Activated CD4-positive, alpha-beta T cell treated with anti-CD3 and anti-CD28 coated beads, Interleukin-2, amount 50 U/mL, for 24 hours (primary cell): Measurements from ENCODE around the gene P2RY11.

Experiments used
- DNase-seq, 2 donors: peaks; one replicate each; pipeline ENCODE4 v3.0.0-alpha.2; 2020; ENCODE audit warnings: low read depth in 1 of 2, low spot score in 1 of 2

The P2RY11 gene, protein sequence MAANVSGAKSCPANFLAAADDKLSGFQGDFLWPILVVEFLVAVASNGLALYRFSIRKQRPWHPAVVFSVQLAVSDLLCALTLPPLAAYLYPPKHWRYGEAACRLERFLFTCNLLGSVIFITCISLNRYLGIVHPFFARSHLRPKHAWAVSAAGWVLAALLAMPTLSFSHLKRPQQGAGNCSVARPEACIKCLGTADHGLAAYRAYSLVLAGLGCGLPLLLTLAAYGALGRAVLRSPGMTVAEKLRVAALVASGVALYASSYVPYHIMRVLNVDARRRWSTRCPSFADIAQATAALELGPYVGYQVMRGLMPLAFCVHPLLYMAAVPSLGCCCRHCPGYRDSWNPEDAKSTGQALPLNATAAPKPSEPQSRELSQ

DNA sequence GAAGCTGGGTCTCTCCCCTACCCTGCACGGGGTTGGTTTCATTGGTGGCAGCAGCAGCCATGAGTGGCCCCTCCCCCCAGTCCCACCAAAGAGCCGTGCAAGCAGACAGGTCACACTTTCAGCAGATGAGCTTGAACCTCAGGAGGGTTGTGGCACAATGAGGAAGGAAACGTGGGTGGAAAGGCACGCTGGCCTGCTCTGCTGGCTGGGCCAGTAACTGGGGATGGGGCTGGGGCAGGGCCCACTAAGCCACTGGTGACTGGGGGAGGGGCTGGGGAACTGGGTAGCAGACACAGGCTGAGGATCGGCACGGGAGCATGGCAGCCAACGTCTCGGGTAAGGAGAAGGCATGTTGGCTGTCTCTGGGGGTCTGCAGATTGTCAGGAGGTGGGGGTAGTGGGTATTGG lies at the start of gene P2RY11:
Gene P2RY11, plus strand, starts transcription at position 289 of the 407 bp plus-strand sequence. Its CDS starts 29 bp downstream, at position 318.
- no peak for DNase-seq

DNA sequence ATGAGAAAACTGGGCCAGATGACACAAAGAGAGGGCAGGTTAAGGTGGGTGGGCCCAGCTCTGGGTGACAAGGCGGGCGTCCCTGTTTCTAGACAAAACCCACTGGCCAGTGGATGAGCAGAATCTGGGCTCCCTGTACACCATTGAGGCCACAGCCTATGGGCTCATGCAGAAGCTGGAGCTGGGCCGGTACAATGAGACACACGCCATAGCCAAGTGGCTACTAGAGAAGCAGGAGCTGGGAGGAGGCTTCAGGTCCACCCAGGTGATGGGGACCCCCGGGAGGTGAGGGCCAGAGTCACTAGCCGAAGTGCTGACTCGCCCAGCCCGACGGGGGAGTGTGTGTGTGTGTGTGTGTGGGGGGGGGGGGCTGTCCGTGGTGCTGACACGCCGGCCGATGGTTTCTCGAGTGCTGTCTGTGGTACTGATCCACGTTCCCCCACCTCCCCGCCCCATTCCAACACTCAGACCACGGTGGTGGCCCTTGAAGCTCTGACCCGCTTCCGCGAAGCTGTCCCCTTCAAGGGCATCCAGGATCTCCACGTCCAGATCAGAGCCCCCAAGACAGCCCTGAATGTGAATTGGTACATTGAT lies 49.7 kb upstream of the P2RY11 start:
- no peak for DNase-seq

DNA sequence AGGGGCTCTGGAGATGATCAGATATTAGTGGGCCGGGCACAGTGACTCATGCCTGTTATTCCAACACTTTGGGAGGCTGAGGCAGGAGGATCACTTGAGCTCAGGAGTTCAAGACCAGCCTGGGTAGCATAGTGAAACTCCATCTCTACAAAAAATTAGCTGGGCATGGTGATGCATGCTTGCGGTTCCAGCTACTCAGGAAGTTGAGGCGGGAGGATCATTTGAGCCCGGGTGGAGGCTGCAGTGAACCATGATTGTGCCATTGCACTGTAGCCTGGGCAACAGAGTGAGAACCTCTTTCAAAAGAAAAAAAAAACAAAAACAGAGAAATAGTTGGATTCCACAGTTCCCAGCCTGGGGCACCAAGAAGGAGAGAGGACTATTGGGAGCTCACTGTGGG lies 43.3 kb upstream of the P2RY11 start:
- DNase-seq: no peak

DNA sequence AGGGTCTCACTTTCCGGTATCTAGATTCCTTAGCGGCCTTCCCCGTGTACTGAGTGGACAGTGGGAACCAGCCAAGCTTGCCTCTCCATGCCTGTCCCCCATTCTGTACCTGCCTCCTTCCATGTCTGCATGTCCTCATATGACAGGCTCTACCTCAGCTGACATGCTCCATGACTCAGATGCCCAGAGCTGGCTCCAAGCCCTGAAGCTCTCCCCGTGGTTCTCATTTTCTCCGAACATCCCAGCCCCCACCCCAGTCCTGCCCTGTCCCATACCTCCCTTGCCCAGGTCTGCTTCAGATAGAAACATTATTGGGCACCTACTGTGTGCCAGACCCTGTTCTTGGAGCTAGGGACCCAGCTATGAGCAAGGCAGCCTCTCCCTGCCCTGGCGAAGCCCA lies 42.4 kb upstream of the P2RY11 start:
- DNase-seq: no peak

DNA sequence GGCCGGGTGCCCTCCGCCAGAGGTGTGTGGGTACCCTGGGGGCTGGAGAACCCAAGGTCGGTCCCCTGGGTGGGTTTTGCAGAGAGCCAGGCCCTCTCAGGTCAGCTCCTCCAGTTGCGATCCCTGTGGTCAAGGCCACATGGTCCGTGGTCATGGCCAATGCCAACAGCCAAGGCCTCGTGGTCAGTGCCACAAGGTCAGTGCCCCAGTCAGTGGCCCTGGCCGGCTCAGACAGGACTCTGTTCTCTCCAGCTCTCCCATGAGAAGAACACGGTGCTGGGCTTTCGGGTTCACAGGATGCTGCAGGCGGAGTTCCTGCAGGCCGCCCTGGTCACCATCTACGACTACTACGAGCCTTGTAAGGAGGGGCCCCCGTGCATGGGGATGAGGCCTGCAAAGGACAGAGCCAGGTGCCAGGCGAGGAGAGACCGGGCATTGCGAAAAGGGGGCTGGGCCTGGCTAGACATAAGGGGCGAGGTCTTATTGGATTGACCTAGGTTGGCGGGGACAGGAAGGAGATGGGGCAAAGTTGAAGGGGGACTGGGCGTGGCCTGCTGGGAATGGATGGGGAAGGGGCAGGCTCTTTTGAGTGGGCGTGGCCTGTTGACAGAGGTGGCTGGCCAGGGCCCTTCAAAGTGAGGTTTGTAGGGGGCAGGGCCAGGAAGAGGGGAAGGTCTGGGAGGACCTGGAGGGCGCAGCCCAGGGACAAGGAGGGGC lies 40.6 kb upstream of the P2RY11 start:
- DNase-seq: no peak

DNA sequence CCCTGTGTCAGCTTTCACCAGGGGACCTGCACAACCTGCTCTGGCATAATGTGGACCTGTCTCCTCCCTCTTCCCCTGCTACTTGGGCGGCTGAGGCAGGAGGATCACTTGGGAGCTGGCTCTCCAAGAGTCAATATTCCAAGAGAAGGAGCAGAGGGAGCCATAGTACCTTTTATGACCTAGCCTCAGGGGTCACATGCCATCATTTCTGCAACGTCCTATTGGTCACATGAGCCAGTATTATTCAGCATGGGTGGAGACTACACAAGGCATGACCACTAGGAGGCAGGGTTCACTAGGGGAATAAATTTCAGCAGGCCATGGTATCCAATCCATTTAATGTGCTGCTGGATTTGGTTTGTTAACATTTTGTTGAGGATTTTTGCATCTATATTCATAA lies 37.3 kb upstream of the P2RY11 start:
- DNase-seq: peak in 1 of 2 donors; percentile 52

DNA sequence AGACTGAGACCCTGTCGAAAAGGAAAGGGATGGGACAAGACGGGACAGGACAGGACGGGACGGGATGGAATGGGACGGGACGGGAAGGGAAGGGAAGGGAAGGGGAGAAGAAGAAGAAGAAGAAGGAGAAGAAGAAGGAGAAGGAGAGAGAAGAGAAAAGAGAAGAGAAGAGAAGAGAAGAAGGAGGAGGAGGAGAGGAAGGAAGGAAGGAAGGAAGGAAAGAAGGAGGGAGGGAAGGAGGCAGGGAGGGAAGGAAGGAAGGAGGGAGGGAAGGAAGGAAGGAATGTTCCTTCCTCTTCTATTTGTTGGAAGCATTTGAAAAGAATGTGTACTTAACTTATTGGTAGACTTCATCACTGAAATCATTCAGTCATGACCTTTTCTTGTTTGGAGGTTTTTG lies 35.0 kb upstream of the P2RY11 start:
- DNase-seq: no peak

DNA sequence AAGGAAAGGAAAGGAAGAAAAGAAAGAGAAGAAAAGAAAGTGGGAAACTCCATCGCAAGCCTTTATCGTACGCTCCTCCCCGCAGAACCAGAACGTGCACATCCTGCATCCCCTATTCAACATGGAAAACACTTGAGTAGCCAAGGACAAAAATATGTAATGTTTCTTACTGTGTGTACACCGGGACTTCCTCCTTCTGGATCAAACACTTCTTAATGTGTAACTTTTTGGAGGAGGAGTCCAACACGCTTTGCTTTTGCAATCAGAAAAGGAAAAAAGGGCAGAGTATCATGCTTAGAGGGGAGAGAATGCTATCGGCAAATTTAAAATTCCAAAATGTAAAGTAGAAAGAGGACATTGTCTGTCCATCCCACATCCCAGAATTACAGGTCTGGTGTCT lies 33.2 kb upstream of the P2RY11 start:
- DNase-seq: no peak

DNA sequence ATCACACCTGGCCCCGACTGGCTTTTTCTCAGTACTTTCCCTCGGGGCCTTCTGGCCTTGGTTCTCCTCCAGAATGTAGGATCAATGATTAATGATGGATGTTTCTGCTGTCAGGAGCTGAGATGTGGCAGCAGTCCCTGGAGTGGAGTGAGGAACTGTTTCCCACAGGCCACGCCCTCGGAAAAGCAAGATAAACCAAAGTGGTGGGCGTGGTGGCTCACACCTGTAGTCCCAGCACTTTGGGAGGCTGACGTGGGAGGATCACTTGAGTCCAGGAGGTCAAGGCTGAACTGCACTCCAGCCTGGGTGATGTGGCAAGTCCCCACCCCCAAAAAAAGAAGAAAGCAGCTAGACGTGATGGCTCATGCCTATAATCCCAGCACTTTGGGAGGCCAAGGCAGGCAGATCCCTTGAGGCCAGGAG lies 32.5 kb upstream of the P2RY11 start:
- no peak for DNase-seq

DNA sequence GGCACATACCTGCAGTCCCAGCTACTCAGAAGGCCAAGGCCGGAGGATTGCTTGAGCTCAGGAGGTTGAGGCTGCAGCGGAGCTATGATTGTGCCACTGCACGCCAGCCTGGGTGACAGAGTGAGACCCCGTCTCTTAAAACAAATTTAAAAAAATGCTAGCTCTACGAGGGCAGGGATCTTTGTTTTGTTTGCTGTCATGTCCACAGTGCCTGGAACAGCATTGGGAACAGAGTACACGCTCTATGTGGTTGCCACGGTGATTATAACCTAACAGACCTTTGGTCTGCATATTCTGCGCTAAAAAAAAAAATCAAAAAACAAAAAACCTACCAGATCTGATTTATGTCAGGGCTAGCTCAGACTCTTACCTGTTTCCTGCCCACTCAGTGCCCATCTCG lies 27.6 kb upstream of the P2RY11 start:
- DNase-seq: no peak

DNA sequence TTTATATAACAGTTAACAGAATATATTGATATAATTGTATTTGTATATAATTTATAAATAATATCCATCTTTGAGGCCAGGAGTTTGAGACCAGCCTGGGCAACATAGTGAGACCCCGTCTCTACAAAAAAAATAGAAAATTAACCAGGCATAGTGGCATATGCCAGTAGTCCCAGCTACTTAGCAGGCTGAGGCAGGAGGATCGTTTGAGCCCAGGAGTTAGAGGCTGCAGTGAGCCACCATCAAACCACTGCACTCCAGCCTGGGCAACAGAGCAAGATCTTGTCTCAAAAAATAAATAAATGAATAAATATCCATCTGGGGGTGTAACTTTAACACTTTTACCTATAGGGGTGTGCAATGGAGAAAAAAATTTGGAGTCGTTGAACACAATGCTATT lies 26.7 kb upstream of the P2RY11 start:
- no peak for DNase-seq

DNA sequence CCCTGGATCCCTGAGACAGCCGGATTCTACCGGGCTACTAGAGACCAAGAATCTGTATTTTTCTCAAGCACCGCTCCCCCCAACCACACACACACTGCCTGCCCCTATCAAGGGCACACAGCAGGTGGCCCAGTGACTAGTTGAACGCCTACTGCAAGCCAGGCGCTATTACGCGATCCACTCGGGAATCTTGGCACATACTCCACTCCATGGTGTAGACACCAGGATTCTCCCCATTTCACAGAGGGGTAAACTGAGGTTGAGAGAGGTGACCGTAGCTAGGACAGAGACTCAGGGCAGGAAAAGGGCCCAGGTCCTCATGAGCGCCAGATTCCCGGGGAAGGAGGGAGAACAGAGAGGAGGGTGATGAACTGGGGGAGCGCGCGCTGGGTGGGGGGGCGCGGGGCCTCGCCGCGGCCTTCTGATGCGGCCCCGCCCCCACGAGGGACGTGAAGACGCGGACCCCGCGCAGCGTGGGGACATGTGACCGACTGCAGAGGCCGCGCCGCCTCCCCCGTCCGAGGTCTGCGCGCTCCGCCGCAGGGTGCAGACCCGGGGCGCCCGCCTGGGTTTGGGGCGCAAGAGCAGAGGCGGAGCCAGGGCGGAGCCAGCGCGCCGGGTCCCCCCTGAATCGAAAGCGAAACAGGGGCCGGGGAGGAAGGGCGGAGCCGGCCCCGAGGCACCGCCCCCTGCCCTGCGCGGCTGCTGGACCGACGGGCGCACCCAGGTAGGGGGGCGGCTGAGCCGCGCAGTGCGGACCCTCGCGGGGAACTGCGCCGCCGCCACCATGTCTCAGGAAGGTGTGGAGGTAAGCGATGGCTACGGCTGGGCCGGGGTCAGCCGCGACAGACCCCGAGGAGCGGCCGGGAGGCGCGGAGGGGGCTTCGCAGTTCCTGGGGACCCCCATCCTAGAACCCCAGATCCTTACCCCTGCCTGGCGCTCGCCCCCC lies 25.6 kb upstream of the P2RY11 start, which contains the start of gene SHFL:
Gene SHFL, plus strand, starts transcription at position 677 of the 950 bp plus-strand sequence. Its CDS starts 111 bp downstream, at position 788.
- peak; percentile 61 to 65 for DNase-seq

DNA sequence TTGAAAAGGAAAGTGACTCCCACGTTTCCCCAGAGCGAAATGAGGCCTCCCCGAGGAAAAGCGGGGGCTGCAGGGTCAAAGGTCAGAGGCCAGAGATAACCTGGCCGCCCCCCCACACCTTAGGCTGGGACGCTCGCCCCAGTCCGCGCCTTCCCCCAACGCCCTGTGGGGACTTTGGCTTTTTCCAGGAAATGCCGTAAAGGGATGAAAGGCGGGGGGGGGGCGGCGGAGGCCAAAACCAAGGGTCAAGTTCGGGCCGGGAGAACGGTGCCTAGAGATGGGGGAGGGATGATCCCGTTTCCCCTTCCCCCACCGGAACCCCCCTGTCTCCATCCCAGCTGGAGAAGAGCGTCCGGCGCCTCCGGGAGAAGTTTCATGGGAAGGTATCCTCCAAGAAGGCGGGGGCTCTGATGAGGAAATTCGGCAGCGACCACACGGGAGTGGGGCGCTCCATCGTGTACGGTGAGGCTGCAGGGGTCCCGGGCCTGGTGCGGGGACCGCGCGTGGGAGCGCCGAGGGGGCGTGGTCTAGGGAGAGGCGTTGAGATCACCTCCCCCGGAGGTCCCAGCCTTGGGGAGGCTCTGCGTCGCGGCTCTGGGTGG lies 24.8 kb upstream of the P2RY11 start:
- no peak for DNase-seq

DNA sequence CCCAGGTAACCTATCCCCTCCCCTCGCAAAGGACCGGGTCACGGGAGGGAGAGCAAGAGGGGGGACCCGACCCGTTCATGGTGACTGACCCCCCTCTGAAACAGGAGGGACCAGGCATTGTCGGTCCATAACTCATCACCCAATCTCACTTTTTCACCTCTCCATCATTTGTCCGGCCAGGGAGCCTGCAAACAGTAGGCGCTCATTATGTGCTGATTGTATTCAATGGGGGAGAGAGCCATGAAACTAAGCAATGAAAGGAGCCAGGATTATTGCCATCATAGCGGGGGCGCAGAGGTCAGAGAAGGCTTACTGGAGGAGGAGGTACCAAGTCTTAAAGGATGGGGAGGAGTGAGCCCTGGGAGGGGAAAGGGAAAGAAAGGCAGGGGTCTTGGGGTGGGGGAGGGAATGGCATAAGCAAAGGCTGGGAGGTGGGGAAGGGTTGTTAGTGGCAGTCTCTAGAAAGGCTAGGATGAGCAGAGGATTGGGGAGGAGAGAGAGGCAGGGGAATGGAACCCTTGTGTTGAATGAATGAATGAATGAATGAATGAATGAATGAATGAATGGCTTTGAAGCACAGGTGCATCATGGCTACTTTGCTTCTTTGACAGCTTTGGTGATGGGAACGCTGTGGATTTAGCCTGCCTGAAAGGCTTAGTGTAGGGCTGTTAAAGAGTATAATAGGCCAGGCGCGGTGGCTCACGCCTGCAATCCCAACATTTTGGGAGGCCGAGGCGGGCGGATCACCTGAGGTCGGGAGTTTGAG lies 24.0 kb upstream of the P2RY11 start:
- DNase-seq: no peak

DNA sequence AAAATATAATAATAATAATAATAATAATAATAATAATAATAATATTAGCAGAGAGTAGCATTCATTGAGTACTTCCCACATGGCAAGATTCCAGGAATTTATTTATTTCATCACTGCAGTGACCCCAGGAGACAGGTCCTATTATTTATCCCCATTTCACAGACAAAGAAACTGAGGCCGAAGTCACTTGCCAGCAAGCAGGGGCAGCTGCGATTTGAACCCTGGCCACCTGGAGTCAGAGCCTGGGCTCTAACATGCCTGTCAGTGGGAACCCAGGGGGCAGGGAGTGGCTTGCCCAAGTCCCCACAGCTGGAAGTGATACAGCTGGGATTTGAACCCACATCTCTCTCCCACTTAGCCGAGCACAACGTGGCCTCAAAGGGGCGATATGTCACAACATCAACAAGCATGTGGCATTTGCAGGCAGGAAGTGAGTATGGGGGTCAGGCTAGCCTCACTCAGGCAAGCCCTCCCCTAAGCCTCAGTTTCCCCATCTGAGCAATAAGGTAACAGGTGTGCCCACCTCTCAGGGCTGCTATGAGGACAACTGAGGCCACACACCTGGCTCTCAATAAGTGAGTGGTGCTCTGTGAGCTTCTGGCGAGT lies 22.4 kb upstream of the P2RY11 start:
- DNase-seq: no peak

DNA sequence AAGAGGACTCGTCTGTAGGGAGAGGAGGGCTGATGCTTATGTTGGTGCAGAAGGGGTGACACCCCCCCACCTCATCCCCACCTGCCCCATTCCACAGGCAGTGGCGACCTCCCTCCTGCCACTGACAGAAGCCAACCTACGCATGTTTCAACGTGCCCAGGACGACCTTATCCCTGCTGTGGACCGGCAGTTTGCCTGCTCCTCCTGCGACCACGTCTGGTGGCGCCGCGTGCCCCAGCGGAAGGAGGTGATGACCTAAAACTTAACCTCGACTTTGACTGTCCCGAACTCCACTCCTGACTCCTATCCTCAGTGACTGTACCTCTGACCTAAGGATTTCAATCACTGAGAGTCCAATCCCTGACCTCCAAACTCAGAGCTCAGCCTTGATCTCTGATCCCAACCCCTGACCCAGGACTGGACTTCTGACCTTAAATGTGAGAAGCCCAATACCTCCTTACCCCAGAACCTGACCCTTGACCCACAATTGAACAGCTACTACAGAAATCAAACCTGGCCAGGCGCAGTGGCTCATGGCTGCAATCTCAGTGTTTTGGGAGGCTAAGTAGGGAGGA lies 21.6 kb upstream of the P2RY11 start:
- DNase-seq: no peak

DNA sequence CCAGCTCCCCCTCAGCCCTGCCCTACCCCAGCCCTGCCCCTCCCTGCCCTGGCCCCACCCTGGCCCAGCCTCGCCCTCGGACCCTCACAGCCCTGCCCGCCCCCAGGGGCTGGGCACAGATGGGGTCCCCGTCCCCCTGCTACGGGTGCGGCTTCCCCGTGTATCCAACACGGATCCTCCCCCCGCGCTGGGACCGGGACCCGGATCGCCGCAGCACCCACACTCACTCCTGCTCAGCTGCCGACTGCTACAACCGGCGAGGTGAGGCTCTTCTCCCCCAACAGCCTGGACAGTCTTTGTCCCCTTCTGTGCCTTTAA lies 20.2 kb upstream of the P2RY11 start:
- DNase-seq: no peak

DNA sequence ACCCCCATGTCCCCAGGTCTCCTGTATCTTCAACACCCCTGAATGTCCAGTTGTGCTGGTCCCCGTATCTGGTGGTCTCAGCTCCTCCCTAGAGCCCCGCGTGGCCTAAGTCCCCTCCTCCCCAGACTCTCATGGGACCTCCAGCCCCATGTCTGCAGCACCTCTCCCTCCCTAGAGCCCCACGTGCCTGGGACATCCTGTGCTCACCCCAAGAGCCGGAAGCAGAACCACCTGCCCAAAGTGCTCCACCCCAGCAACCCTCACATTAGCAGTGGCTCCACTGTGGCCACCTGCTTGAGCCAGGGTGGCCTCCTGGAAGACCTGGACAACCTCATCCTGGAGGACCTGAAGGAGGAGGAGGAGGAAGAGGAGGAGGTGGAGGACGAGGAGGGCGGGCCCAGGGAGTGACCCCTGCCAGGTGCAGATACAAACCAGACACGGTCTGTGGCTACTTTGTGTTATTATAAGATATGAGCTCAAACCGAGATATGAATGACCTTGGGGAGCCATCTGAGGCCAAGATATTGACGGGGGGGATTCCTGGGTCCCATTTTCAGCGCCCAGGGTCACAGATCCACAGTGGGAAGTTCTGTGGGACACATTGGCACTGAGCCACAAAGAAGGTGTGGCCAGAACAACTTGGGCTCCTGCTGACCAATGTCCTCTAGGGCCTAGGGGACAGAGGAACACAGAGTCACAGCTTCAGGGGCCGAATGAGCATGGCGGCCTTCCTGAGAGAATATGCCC lies 19.4 kb upstream of the P2RY11 start:
- DNase-seq: no peak
